ENCODE data around the gene CSF1. TPM values are rescaled to one million over a fixed set of nuclear protein-coding genes. Genes with fewer than 3 reads are reported as not detected.
A peak's percentile ranks its signal among the peaks of the same experiment; 100 is the strongest.

Gene CSF1
- total and polyA plus RNA-seq, 4 experiments from 2014 or later, result 5.0 to 13.9 (median 11.4) TPM

GRCh38 chr1:109931911-109932636 lies 21.4 kb downstream of the CSF1 start:
- Mint-ChIP-seq H3K4me3 (no peak overlapping the region), H3K27ac (peak overlapping the region; percentile 11 to 73 (median 59)), H3K36me3 (peaks cover 17 to 30% of the 10 kb centered on the region in 2 donors), H3K4me1 (peaks cover 0 to 14% (median 5%) of the 10 kb centered on the region in 4 donors), H3K9me3 (peaks cover 2 to 14% (median 11%) of the 10 kb centered on the region in 8 donors), H3K27me3 (no peaks in the 10 kb centered on the region)
- H3K27me3 ChIP-seq (ENCODE audit: insufficient read depth, low read length), result no peaks in the 10 kb centered on the region
- no peaks in the 10 kb centered on the region for H3K36me3 ChIP-seq (ENCODE audit: insufficient read depth, low read length)
- no peak for DNase-seq
- no peak overlapping the region for H3K27ac ChIP-seq (ENCODE audit: low read depth, low read length)
- intact Hi-C loops (cut with micrococcal nuclease), result no loop called here
- H3K4me1 ChIP-seq (ENCODE audit: insufficient read depth, low read length), result peaks cover 9% of the 10 kb centered on the region
- no peaks in the 10 kb centered on the region for H3K9me3 ChIP-seq (ENCODE audit: control insufficient read depth in 1 of 2, low read length in 2 of 2)
- ChIA-PET CTCF (ENCODE audit: partially characterized antibody) (interaction anchor here (1.0 kb wide), 2 partner anchors 126 to 141 kb away, joined by 3 read pairs; no protein-coding TSS in a partner anchor), POLR2A (ENCODE audit: partially characterized antibody) (no interaction called here)
- no peak overlapping the region for H3K4me3 ChIP-seq (ENCODE audit: low read length in 2 of 2)

DNA sequence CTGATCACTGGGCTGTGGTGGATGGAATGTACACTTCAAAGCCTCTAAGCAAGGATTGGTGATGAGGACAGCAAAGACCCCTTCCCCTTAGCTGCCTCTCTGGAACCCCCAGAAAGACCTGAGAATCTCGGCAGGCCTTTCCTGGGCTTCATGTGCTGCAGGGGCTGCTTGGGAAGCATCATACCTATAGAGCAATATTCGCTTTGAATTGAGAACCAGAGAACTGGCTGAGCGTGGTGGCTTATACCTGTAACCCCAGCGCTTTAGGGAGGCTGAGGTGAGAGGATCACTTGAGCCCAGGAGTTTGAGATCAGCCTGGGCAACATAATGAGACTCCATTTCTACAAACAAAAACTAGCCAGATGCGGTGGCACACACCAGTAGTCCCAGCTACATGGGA lies 22.0 kb downstream of the CSF1 start:
- POLR2A ChIA-PET (ENCODE audit: partially characterized antibody), result no interaction called here
- H3K27ac Mint-ChIP-seq, result peak overlapping the region in 5 of 7 donors; percentile 7 to 65 (median 36)

DNA sequence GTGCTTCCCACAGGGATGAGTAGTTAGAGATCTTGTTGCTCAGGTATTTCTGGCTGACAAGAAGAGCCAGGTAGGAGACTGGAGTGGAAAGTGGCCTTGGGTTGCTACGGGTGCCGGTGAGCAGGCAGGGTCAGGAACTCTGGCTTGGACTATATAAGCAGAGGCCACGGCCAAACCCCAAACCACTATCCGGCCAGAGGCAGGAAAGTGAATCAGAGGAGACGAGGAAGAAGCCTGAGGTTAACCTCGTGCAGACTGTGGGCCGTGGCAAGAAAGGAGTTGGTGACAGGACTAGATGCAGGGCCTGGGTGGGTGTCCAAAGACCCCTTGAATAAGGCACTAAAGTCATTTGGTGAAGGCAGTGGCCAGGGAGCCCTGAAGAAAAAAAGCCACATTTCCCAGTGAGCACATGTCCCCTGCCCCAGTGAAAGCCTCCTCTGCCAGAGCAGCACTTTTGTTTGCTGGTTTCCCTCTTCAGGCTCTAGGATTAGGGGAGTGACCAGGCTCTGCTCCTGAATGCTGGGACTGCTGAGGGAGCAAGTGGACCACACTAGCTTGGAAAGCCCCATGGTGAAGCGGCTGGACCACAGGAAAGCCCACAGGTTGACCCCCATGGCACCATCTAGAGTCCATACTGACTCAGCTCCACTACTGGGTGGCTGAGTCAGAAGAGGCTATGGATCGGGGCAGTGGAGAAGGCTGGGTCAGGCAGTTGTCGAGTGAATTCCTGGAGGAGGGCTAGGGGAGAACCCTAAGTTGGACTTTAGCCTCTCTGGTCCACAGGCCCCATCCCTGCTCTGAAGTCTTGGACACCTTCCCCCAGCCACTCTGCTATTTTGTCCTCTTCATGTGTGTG lies 23.4 kb downstream of the CSF1 start:
- Mint-ChIP-seq H3K27ac (peak overlapping the region in 4 of 7 donors; percentile 27 to 81 (median 54)), H3K9me3 (peaks cover 2 to 31% (median 23%) of the 10 kb centered on the region in 8 donors), H3K27me3 (no peaks in the 10 kb centered on the region), H3K4me1 (peaks cover 0 to 14% (median 5%) of the 10 kb centered on the region in 4 donors), H3K36me3 (peaks cover 5 to 19% of the 10 kb centered on the region in 2 donors), H3K4me3 (peak overlapping the region in 1 of 8 donors; percentile 39)
- no peak overlapping the region for H3K4me3 ChIP-seq (ENCODE audit: low read length in 2 of 2)
- H3K27ac ChIP-seq (ENCODE audit: low read depth, low read length), result no peak overlapping the region
- peaks cover 0 to 4% of the 10 kb centered on the region in 2 donors for H3K9me3 ChIP-seq (ENCODE audit: control insufficient read depth in 1 of 2, low read length in 2 of 2)
- no peaks in the 10 kb centered on the region for H3K36me3 ChIP-seq (ENCODE audit: insufficient read depth, low read length)
- DNase-seq, result no peak
- intact Hi-C loops (cut with micrococcal nuclease), result no loop called here
- CTCF ChIA-PET (ENCODE audit: partially characterized antibody), result interaction anchor here (1.2 kb wide), 1 partner anchor 157 kb away, joined by 3 read pairs; no protein-coding TSS in a partner anchor
- peaks cover 9% of the 10 kb centered on the region for H3K4me1 ChIP-seq (ENCODE audit: insufficient read depth, low read length)
- POLR2A ChIA-PET (ENCODE audit: partially characterized antibody), result no interaction called here
- H3K27me3 ChIP-seq (ENCODE audit: insufficient read depth, low read length), result no peaks in the 10 kb centered on the region

More for the DNA sequence above, 22.0 kb downstream of the CSF1 start:
- H3K4me3 ChIP-seq (ENCODE audit: low read length in 2 of 2), result no peak overlapping the region
- DNase-seq, result no peak
- H3K4me1 ChIP-seq (ENCODE audit: insufficient read depth, low read length), result peaks cover 9% of the 10 kb centered on the region
- Mint-ChIP-seq H3K36me3 (peaks cover 11 to 27% of the 10 kb centered on the region in 2 donors), H3K4me1 (peaks cover 0 to 14% (median 5%) of the 10 kb centered on the region in 4 donors), H3K27me3 (no peaks in the 10 kb centered on the region), H3K4me3 (no peak overlapping the region), H3K9me3 (peaks cover 2 to 20% (median 15%) of the 10 kb centered on the region in 8 donors)
- CTCF ChIA-PET (ENCODE audit: partially characterized antibody), result interaction anchor here (1.0 kb wide), 2 partner anchors 126 to 142 kb away, joined by 3 read pairs; no protein-coding TSS in a partner anchor
- no peak overlapping the region for H3K27ac ChIP-seq (ENCODE audit: low read depth, low read length)
- peaks cover 0 to 3% of the 10 kb centered on the region in 2 donors for H3K9me3 ChIP-seq (ENCODE audit: control insufficient read depth in 1 of 2, low read length in 2 of 2)
- no peaks in the 10 kb centered on the region for H3K27me3 ChIP-seq (ENCODE audit: insufficient read depth, low read length)
- intact Hi-C loops (cut with micrococcal nuclease), result no loop called here
- H3K36me3 ChIP-seq (ENCODE audit: insufficient read depth, low read length), result no peaks in the 10 kb centered on the region

DNA sequence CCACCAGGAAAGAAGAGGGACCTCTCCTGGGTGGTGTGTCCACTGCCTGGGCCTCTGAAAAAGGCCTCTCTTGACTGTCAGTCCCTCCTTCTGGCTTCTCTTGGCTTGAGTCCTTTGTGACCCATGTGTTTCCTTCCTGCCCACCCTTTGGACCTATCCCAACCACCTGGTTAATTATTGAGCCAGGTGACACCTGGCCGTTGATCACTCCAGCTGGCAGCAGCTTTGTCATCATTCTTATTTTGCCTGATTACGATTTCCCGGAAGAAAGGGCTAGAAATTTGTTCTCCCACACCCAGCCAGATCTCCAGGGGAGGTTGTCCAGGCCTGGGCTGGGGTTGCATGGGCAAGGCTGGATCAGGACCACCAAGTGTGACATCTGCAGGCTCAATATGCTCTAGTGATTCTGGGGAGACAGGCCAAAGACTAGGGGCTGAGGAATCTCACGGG lies 24.8 kb downstream of the CSF1 start:
- ChIA-PET POLR2A (ENCODE audit: partially characterized antibody) (no interaction called here), CTCF (ENCODE audit: partially characterized antibody) (no interaction called here)
- Mint-ChIP-seq H3K4me3 (no peak overlapping the region), H3K36me3 (peaks cover 9 to 10% of the 10 kb centered on the region in 2 donors), H3K27ac (no peak overlapping the region), H3K9me3 (peaks cover 3 to 34% (median 25%) of the 10 kb centered on the region in 8 donors), H3K4me1 (peaks cover 0 to 14% (median 5%) of the 10 kb centered on the region in 4 donors), H3K27me3 (no peaks in the 10 kb centered on the region)
- peaks cover 9% of the 10 kb centered on the region for H3K4me1 ChIP-seq (ENCODE audit: insufficient read depth, low read length)
- H3K27ac ChIP-seq (ENCODE audit: low read depth, low read length), result no peak overlapping the region
- peaks cover 0 to 4% of the 10 kb centered on the region in 2 donors for H3K9me3 ChIP-seq (ENCODE audit: control insufficient read depth in 1 of 2, low read length in 2 of 2)
- DNase-seq, result no peak
- intact Hi-C loops (cut with micrococcal nuclease), result no loop called here
- H3K4me3 ChIP-seq (ENCODE audit: low read length in 2 of 2), result no peak overlapping the region
- no peaks in the 10 kb centered on the region for H3K36me3 ChIP-seq (ENCODE audit: insufficient read depth, low read length)
- no peaks in the 10 kb centered on the region for H3K27me3 ChIP-seq (ENCODE audit: insufficient read depth, low read length)

- intact Hi-C loops (cut with micrococcal nuclease), result no loop called here
- no peaks in the 10 kb centered on the region for H3K36me3 ChIP-seq (ENCODE audit: insufficient read depth, low read length)
- ChIA-PET CTCF (ENCODE audit: partially characterized antibody) (no interaction called here), POLR2A (ENCODE audit: partially characterized antibody) (no interaction called here)
- no peak overlapping the region for H3K27ac ChIP-seq (ENCODE audit: low read depth, low read length)
- H3K27me3 Mint-ChIP-seq, result peaks cover 0 to under 1% of the 10 kb centered on the region in 2 donors
- H3K4me1 Mint-ChIP-seq, result peaks cover 0 to 14% (median 5%) of the 10 kb centered on the region in 4 donors
- H3K27me3 ChIP-seq (ENCODE audit: insufficient read depth, low read length), result no peaks in the 10 kb centered on the region
- no peak for DNase-seq
- peaks cover 7 to 10% of the 10 kb centered on the region in 2 donors for H3K36me3 Mint-ChIP-seq
- peaks cover 3 to 34% (median 25%) of the 10 kb centered on the region in 8 donors for H3K9me3 Mint-ChIP-seq
- peaks cover 0 to 4% of the 10 kb centered on the region in 2 donors for H3K9me3 ChIP-seq (ENCODE audit: control insufficient read depth in 1 of 2, low read length in 2 of 2)
- H3K4me1 ChIP-seq (ENCODE audit: insufficient read depth, low read length), result peaks cover 9% of the 10 kb centered on the region
- no peak overlapping the region for H3K27ac Mint-ChIP-seq
- no peak overlapping the region for H3K4me3 ChIP-seq (ENCODE audit: low read length in 2 of 2)
- no peak overlapping the region for H3K4me3 Mint-ChIP-seq
Measured at GRCh38 chr1:109937738-109938137, 27.1 kb downstream of the CSF1 start.

- H3K36me3 Mint-ChIP-seq, result peaks cover 7 to 10% of the 10 kb centered on the region in 2 donors
- Histone ChIP-seq H3K27me3 (ENCODE audit: insufficient read depth, low read length) (no peaks in the 10 kb centered on the region), H3K4me1 (ENCODE audit: insufficient read depth, low read length) (peaks cover 8% of the 10 kb centered on the region), H3K4me3 (ENCODE audit: low read length in 2 of 2) (no peak overlapping the region), H3K27ac (ENCODE audit: low read depth, low read length) (no peak overlapping the region), H3K9me3 (ENCODE audit: control insufficient read depth in 1 of 2, low read length in 2 of 2) (peaks cover 0 to 4% of the 10 kb centered on the region in 2 donors), H3K36me3 (ENCODE audit: insufficient read depth, low read length) (no peaks in the 10 kb centered on the region)
- no peak overlapping the region for H3K4me3 Mint-ChIP-seq
- no peak overlapping the region for H3K27ac Mint-ChIP-seq
- intact Hi-C loops (cut with micrococcal nuclease), result no loop called here
- peaks cover 0 to 2% of the 10 kb centered on the region in 2 donors for H3K27me3 Mint-ChIP-seq
- ChIA-PET POLR2A (ENCODE audit: partially characterized antibody) (interaction anchor here (0.6 kb wide), 1 partner anchor 703 kb away, joined by 3 read pairs; no protein-coding TSS in a partner anchor), CTCF (ENCODE audit: partially characterized antibody) (interaction anchor here (2.1 kb wide), 1 partner anchor 148 kb away, joined by 5 read pairs; no protein-coding TSS in a partner anchor)
- peaks cover 0 to 9% (median 5%) of the 10 kb centered on the region in 4 donors for H3K4me1 Mint-ChIP-seq
- no peak for DNase-seq
- H3K9me3 Mint-ChIP-seq, result peaks cover 3 to 34% (median 25%) of the 10 kb centered on the region in 8 donors
Measured at GRCh38 chr1:109938556-109938955, 27.9 kb downstream of the CSF1 start.

All from CD4-positive, alpha-beta memory T cell (primary cell).